GM21737 (cell line): ENCODE measurements around the gene PARP1.
A peak's percentile ranks its signal among the peaks of the same experiment; 100 is the strongest.
"Not testable (repeated sequence)": the region's sequence is repeated elsewhere in the genome, so short reads cannot be mapped to it uniquely, and the experiment has no call there.

Experiments used
- ATAC-seq: cut with Tn5 transposase; IDR thresholded peaks from one replicate; pipeline ENCODE4 v1.9.1; 2021; ENCODE audit warnings: mild to moderate bottlenecking, moderate library complexity; ENCODE audit not compliant: unreplicated experiment

PARP1 gene

DNA sequence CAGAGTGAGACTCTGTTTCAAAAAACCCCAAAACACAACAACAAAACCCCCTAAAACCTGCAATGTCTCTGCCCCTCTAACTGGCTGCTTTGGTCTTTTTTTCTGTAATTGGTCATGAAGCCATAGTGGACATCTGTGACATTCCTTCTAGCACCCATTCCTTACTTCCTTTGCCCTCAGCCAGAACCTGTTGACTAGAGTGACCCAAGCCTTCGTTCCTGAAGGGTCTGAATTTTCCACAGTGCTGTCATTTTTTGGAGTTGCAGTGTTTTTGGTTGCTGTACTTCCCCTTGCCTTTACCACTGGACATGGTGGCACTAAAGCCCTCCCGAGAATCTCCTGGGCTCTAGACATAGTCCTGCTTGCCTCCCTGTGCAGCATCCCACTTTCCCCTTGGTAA lies 50.5 kb downstream of the PARP1 start:
- ATAC-seq = no peak

GRCh38 chr1:226355669-226356551 lies 52.0 kb downstream of the PARP1 start:
- ATAC-seq = peak; percentile 46

DNA sequence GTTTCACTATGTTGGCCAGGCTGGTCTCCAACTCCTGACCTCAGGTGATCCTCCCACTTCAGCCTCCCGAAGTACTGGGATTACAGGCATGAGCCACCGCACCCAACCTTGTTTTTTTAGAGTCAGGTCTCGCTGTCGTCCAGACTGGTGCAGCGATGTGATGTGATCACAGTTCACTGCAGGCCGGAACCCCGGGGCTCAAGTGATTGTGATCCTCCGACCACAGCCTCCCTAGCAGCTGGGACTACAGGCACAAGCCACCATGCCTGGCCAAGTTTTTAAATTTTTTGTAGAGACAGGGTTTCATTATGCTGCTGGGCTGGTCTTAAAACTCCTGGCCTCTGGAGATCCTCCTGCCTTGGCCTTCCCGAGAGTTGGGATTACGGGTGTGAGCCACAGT lies 52.9 kb downstream of the PARP1 start:
- ATAC-seq = no peak

DNA sequence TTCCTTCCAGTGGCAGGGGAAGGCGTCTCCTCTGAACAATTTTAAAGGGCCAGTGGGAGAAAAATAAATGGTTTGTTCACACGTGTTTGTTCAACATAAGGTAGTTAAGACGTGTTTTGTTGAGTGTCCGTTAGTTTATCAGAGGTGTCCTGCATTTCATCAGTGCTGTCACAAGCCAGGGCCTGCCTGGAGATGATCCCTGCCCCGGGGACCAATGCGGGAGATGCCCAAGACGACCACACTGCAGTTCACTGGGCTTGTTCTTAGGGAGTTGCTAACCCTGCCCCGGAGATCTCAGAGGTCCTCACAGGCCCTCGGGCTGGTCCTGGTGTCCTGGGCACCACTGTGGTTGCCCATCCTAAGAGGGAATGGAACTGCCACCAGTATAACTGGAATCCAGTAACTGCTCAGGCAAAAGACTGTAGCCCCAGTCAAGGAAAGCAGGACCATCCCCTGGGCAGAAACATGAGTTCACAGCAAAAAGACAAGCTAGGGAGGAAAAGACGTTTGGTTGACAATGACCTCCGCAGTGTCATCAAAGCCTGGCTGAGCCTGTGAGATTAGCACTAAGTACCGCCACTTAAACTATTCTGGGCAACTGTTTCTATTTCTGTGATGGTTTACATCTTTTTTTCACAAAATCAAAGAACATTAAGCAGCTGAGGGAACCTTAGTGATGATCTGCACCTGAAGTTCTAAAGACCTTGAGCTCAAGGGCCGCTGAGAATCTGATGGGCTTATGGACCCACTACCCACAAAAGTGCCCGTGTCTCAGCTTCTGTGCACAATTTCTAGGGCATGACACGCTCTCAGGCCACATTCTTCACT lies 54.0 kb downstream of the PARP1 start:
- ATAC-seq = no peak

DNA sequence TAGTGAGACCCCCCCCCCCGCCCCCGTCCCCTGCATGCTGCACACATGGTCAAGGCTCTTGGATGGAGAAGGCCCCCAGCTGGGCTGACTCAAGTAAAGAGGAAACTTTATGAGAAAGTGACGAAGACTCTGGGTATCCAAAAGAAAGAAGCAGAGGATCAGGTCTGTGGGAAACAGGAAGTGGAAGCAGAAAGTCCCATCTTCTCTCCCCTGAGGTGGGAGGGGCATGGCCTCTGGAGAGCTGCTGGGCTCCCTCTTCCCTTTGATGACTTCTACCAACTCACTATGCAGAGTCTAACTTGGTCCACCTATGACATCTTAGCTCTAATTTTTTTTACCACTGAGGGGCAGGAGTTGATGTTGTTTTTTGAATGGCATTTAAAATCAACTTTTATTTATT lies 56.2 kb downstream of the PARP1 start:
- no peak for ATAC-seq

DNA sequence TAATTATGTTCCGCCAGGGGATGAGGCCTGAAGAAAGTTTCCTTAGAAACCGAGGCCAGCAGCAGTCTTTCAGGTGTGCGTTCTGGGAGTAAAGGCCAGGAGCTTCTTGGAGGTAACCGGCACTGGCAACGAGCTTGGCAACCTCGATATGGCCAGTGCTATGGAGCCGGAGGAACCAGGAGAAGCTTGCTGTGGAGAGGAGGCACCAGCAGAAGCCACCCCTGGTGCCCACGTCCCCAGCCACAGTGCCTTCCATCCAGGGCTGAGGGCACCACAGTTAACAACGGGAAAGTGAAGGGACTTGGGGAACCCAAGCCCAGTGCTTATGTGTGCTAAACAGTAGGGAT lies 57.4 kb downstream of the PARP1 start:
- ATAC-seq = no peak

- ATAC-seq = no peak
Observed at GRCh38 chr1:226349801-226350518, 57.9 kb downstream of the PARP1 start.

- ATAC-seq = no peak
Observed at GRCh38 chr1:226349081-226349480, 58.8 kb downstream of the PARP1 start.

DNA sequence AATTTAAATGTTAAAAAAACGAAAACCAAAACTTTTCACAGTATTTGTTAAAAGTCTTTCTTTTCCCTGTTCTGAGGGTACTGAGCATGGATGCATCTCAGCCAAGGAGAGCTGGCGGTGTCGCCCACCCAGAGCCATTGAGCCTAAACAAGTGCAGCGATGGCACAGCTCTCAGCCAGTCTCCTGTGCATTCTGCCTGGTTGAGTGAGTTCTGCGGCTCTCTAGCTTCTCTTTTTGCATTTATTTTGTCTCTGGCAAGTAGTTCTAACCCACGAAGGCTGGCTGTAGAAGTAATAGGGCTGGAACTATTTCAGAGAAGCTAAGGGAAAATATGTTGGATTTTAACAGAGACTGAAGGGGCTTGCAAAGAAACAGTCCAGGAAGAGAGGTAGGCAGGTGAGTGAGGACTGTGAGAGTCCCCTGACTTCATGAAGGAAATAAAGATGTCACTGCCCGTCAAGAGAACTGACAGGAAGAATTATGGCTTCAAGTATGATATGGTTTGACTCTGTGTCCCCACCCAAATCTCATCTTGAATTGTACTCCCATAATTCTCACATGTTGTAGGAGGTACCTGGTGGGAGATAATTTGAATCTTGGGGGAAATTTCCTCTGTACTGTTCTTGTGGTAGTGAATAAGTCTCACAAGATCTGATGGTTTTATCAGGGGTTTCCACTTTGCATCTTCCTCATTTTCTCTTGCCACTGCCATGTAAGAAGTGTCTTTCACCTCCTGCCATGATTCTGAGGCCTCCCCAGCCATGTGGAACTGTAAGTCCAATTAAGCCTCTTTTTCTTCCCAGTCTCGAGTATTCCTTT lies 63.2 kb downstream of the PARP1 start:
- ATAC-seq = no peak

GRCh38 chr1:226342656-226343055 lies 65.2 kb downstream of the PARP1 start:
- no peak for ATAC-seq

- not testable (repeated sequence) for ATAC-seq
Observed at GRCh38 chr1:226340111-226340510, 67.8 kb downstream of the PARP1 start.

GRCh38 chr1:226337276-226337875 lies 70.5 kb downstream of the PARP1 start:
- ATAC-seq = no peak

- no peak for ATAC-seq
Observed at GRCh38 chr1:226335661-226336060, 72.2 kb downstream of the PARP1 start.

GRCh38 chr1:226332947-226333346 lies 74.9 kb downstream of the PARP1 start:
- no peak for ATAC-seq

DNA sequence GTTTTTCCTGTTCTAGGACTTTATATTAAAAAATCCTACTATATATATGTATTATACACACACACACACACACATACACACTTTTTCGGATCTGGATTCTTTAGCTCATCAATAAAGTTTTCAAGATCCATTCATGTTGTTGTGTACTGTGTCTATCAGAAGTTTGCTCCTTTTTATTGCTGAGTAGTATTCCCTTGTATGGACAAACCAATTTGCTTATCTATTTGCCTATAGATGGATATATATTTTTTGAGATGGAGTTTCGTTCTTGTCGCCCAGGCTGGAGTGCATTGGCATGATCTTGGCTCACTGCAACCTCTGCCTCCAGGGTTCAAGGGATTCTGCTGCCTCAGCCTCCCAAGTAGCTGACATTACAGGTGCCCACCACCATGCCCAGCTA lies 78.7 kb downstream of the PARP1 start:
- ATAC-seq = no peak

DNA sequence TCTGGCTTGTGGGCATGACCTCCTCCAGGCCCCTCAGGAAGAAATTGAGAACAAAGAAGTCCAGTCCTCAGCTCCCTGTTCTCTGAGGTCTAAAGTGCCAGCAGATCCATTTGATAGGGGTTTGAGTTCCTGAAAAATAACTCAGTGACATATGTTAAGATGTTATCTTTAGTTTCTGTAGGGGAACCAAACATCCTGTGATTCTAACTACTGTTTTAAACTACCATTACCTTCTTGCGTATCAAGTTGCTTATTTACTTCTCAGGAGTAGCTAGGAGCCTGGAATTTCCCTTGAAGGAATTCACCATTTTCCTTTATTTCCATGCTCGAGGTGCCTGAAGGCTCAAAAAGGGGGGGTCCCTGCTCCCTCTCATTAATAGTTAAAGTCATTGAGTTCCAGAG lies 80.1 kb downstream of the PARP1 start:
- no peak for ATAC-seq

DNA sequence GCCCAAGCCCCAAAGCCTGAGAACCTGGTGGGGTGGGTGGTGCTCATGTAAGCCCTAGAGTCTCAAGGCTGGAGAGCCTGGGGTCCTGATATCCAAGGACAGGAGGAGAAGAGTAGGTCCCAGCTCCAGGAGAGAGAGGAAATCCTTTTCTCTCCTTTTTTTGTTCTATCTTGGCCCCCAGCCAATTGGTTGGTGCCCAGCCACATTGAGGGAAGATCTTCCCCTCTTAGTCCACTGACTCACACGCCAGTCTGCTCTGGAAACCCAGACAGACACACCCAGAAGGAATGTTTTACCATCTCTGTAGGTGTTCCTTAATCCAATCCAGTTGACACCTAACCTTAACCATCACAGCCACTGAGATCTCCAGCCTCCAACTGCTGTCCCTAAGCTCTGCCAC lies 82.7 kb downstream of the PARP1 start:
- ATAC-seq = no peak

GRCh38 chr1:226324479-226324878 lies 83.4 kb downstream of the PARP1 start:
- ATAC-seq = no peak

- ATAC-seq = no peak
Observed at GRCh38 chr1:226322986-226323385, 84.9 kb downstream of the PARP1 start.

GRCh38 chr1:226320930-226321329 lies 87.0 kb downstream of the PARP1 start:
- ATAC-seq = no peak
